HepG2 (cell line): Measurements from ENCODE around the gene MADD. TPM values are rescaled to one million over a fixed set of nuclear protein-coding genes. Genes with fewer than 3 reads are reported as not detected.

ENCODE experiments used
- ATAC-seq: fragments of 200-7000 bp; cut with Tn5 transposase; 3 replicates; pipeline ENCODE4 v1.9.1; 2020; ENCODE audit warnings: mild to moderate bottlenecking, moderate library complexity
- BruUV-seq: library from RNA; stranded (reverse); fragments of 400-500 nt; replicated peaks from 2 replicates; lab custom pipeline; 2021; lab: Mats Ljungman, UMichigan
- CTCF ChIA-PET: fragments of 300-600 bp; formaldehyde crosslinking; extraction: SDS; loops from one replicate; lab custom pipeline; 2021; ENCODE audit warnings: low total read pairs, inconsistent platforms, low intra/inter-chr PET ratio; lab: Yijun Ruan, JAX
- POLR2A ChIA-PET: fragments of 350-600 bp; sonication (Branson Sonifier 250); formaldehyde crosslinking; loops from one replicate; lab custom pipeline; 2020; ENCODE audit warnings: antibody characterized with exemption, inconsistent platforms; lab: Yijun Ruan, JAX
- DNase-seq: peaks from one replicate; pipeline ENCODE4 v3.0.0-alpha.2; 2015; ENCODE audit warnings: low spot score
- FAIRE-seq: peaks from 3 replicates; lab custom pipeline; 2011; peaks lifted over from hg19 to GRCh38; lab: Jason Lieb, UNC
- H2AFZ ChIP-seq: one replicate; pipeline ENCODE4 v1.6.1; 2011; ENCODE audit warnings: low read length, inconsistent platforms
- H3K27ac ChIP-seq: fragments of 300-600 bp; 3 replicates; pipeline ENCODE4 v1.8.0; 2011; ENCODE audit warnings: mixed run types, mild to moderate bottlenecking, mixed read lengths, low read length, inconsistent platforms; ENCODE audit not compliant: insufficient read depth; ENCODE audit errors: extremely low read length
- H3K27me3 ChIP-seq, 2 experiments: fragments of 200-600 bp in 1 of 2; 2 replicates in 1 of 2; 3 replicates in 1 of 2; pipeline versions ENCODE4 v1.6.0 to v1.8.0; 2011; ENCODE audit warnings: low read length in 2 of 2, mild to moderate bottlenecking in 2 of 2, moderate library complexity in 2 of 2, inconsistent platforms in 1 of 2; ENCODE audit not compliant: insufficient read depth in 2 of 2, control insufficient read depth in 1 of 2
- H3K36me3 ChIP-seq, 2 experiments: fragments of 200-600 bp in 1 of 2; replicated peaks in 1 of 2; 2 replicates in 1 of 2; 3 replicates in 1 of 2; pipeline versions ENCODE4 v1.5.1 to v1.8.0; 2011; ENCODE audit warnings: low read length in 2 of 2, inconsistent platforms in 1 of 2; ENCODE audit not compliant: insufficient read depth in 2 of 2, control insufficient read depth in 1 of 2
- H3K4me1 ChIP-seq: 2 replicates; pipeline ENCODE4 v1.5.1; 2012; ENCODE audit warnings: low read length, inconsistent platforms; ENCODE audit not compliant: insufficient read depth
- H3K4me2 ChIP-seq: 2 replicates; pipeline ENCODE4 v1.6.0; 2011; ENCODE audit warnings: low read depth, low read length, inconsistent platforms
- H3K4me3 ChIP-seq, 3 experiments: fragments of 200-600 bp in 1 of 3; sonication (generic), shearing (Covaris generic) in 1 of 3; replicated peaks in 1 of 3; 2 replicates each; pipeline ENCODE4 v1.5.1; 2011 to 2016; ENCODE audit warnings: low read length in 3 of 3, inconsistent platforms in 2 of 3, low read depth in 2 of 3, mild to moderate bottlenecking in 2 of 3, control low read depth in 1 of 3, mixed read lengths in 1 of 3; ENCODE audit not compliant: insufficient read depth in 1 of 3
- H3K79me2 ChIP-seq: one replicate; pipeline ENCODE4 v1.6.1; 2011; ENCODE audit warnings: low read length, inconsistent platforms; ENCODE audit not compliant: insufficient read depth
- H3K9ac ChIP-seq: 2 replicates; pipeline ENCODE4 v1.6.0; 2011; ENCODE audit warnings: mild to moderate bottlenecking, low read depth, low read length, inconsistent platforms; ENCODE audit not compliant: insufficient read depth
- H3K9me3 ChIP-seq: 2 replicates; pipeline ENCODE4 v1.5.1; 2012; ENCODE audit warnings: mild to moderate bottlenecking, low read length
- H4K20me1 ChIP-seq: 2 replicates; pipeline ENCODE4 v1.6.0; 2011; ENCODE audit warnings: inconsistent platforms, mild to moderate bottlenecking, low read length, moderate library complexity; ENCODE audit not compliant: insufficient read depth
- MBD4 ChIP-seq: IDR thresholded peaks from 2 replicates; pipeline ENCODE4 v1.6.1; 2012; ENCODE audit warnings: low read length, inconsistent platforms, borderline replicate concordance
- NFIC ChIP-seq: IDR thresholded peaks from 2 replicates; pipeline ENCODE4 v1.6.1; 2012; ENCODE audit warnings: mild to moderate bottlenecking, low read length, inconsistent platforms
- RARG ChIP-seq: sonication (generic); formaldehyde crosslinking; IDR thresholded peaks from 2 replicates; pipeline ENCODE4 v1.4.0; 2020; ENCODE audit warnings: low read depth, mild to moderate bottlenecking, missing genetic modification reagents
- TAF1 ChIP-seq: sonication (generic); formaldehyde crosslinking; IDR thresholded peaks from 2 replicates; pipeline ENCODE4 v1.4.0; 2020; ENCODE audit warnings: missing genetic modification reagents
- TMF1 ChIP-seq: sonication (generic); formaldehyde crosslinking; IDR thresholded peaks from 2 replicates; pipeline ENCODE4 v1.8.1; 2022; ENCODE audit warnings: low read depth, missing genetic modification reagents
- ZNF121 ChIP-seq: sonication (generic); formaldehyde crosslinking; IDR thresholded peaks from 2 replicates; pipeline ENCODE4 v1.5.0; 2020; ENCODE audit warnings: mild to moderate bottlenecking, missing genetic modification reagents
- ZNF629 ChIP-seq: sonication (generic); formaldehyde crosslinking; conservative IDR thresholded peaks from 2 replicates; pipeline ENCODE4 v1.5.0; 2020; ENCODE audit warnings: missing genetic modification reagents
- WGBS: methylation state at CpG from one replicate; pipeline ENCODE4 v1.1.6; 2017; ENCODE audit warnings: low lambda C conversion rate; 5-methylcytosine and 5-hydroxymethylcytosine counted together
- in situ Hi-C: cut with HindIII; loops from 2 replicates; pipeline ENCODE4 v1.10.0; 2017; ENCODE audit warnings: low pct_unique_long_range_greater_than_20kb; ENCODE audit not compliant: extremely low pct_ligation_motif_present
- intact Hi-C: fragments of 100-400 bp; cut with micrococcal nuclease; formaldehyde crosslinking; loops from one replicate; pipeline ENCODE4 v1.10.0; 2022; ENCODE audit not compliant: unreplicated experiment
- polyA plus RNA-seq, 8 experiments: library from polyadenylated mRNA; depleted of rRNA in 3 of 8; stranded (reverse) in 7 of 8; unstranded in 1 of 8; fragments of >200 nt; fragmentation: Illumina TruSeq in 4 of 8; extraction: Trizol in 4 of 8; gene quantifications; 2 replicates each; pipeline versions ENCODE4 v1.2.1 to v1.2.3, GENCODE V29; 2011 to 2016; ENCODE audit warnings: low read depth in 4 of 8, missing spikeins in 1 of 8, mixed read lengths in 1 of 8; ENCODE audit not compliant: insufficient read depth in 1 of 8
- total RNA-seq, 5 experiments: library from RNA; depleted of rRNA; stranded (reverse); fragments of >200 nt; fragmentation: Illumina TruSeq; extraction: Trizol; gene quantifications; 2 replicates each; pipeline ENCODE4 v1.2.3, GENCODE V29; 2016; ENCODE audit warnings: low read depth in 1 of 5
- TF ChIP-seq, protein P1 (sequence below): sonication (generic); formaldehyde crosslinking; IDR thresholded peaks from 2 replicates; pipeline ENCODE4 v1.4.0; 2020; ENCODE audit warnings: missing genetic modification reagents
- TF ChIP-seq, protein P2 (sequence below): sonication (generic); formaldehyde crosslinking; IDR thresholded peaks from 2 replicates; pipeline ENCODE4 v1.4.0; 2020; ENCODE audit warnings: missing genetic modification reagents
- TF ChIP-seq, protein P3 (sequence below), 2 experiments: sonication (generic) in 1 of 2; formaldehyde crosslinking in 1 of 2; IDR thresholded peaks; 2 replicates each; pipeline versions ENCODE4 v1.5.1 to v1.6.1; 2011 to 2020; ENCODE audit warnings: borderline replicate concordance in 1 of 2, low read depth in 1 of 2, low read length in 1 of 2, mild to moderate bottlenecking in 1 of 2, missing genetic modification reagents in 1 of 2, moderate library complexity in 1 of 2

Gene MADD
- total and polyA plus RNA-seq, 2 of the 13 experiments (the other 11 are each of a cell fraction or from before 2014, with no cell fraction given): 18.0 to 29.2 TPM

DNA sequence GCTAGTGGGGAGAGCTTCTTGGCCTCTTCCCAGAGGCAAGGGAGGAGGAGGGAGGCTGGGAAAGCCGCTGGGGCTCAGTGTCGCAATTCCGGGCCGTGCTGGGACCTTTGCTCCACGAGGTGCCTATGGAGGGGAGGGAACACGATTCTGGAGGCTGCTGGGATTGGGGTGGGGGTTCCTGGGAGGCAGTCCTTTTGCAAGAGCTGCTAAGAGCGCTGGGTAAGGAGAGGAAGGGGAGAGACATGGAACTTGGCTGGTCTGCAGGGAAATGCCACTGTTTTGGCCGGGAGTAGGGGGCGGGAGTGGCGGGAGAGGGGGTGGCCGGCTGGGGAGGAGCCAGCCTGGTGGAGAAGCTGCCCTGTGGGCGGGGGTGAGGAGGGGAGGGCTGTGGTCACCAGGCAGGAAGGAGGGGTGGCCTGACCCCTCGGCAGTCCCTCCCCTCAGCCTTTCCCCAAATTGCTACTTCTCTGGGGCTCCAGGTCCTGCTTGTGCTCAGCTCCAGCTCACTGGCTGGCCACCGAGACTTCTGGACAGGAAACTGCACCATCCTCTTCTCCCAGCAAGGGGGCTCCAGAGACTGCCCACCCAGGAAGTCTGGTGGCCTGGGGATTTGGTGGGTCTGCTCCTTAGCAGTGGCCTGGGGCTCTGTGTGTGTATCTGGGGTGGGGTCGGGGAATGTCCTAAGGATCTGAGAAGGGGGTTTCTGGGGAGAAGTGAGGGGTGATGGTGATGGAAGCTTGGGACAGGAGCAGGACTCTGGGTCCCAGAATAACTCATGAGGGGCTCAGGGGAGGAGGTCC, 12.2 kb upstream of the MADD start, which contains the start of gene NR1H3 (continued):
- TF ChIP-seq, protein P1, sequence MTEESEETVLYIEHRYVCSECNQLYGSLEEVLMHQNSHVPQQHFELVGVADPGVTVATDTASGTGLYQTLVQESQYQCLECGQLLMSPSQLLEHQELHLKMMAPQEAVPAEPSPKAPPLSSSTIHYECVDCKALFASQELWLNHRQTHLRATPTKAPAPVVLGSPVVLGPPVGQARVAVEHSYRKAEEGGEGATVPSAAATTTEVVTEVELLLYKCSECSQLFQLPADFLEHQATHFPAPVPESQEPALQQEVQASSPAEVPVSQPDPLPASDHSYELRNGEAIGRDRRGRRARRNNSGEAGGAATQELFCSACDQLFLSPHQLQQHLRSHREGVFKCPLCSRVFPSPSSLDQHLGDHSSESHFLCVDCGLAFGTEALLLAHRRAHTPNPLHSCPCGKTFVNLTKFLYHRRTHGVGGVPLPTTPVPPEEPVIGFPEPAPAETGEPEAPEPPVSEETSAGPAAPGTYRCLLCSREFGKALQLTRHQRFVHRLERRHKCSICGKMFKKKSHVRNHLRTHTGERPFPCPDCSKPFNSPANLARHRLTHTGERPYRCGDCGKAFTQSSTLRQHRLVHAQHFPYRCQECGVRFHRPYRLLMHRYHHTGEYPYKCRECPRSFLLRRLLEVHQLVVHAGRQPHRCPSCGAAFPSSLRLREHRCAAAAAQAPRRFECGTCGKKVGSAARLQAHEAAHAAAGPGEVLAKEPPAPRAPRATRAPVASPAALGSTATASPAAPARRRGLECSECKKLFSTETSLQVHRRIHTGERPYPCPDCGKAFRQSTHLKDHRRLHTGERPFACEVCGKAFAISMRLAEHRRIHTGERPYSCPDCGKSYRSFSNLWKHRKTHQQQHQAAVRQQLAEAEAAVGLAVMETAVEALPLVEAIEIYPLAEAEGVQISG: peak; percentile 37; the same call in 1 of the 2 replicates
- no peak for TF ChIP-seq NFIC
- no peak for TF ChIP-seq RARG (CRISPR knock-in tag)

DNA sequence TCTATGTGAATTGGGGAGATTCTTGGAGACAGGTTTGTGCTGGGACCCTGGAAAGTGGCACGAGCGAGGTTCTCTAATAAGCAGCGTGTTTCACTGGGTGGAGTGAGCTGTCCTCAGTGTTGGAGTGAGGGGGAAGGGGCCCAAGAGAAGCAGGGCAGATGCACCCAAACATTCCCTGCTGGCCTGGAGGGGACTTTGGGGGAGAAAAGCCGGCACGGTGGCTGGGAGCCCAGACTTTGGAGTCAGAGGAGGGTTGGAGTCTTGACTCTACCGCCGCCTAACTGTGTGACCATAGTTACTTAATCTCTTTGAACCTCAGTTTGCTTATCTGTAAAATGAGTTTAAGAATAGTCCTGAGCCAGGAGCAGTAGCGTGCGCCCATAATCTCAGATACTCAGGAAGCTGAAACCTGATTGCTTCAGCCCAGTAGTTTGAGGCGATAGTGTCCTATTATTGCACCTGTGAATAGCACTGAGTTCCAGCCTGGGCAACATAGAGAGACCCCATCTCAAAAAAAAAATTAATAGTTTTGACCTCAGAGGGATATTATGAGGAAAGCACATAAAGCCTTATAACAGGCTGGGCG, 11.5 kb upstream of the MADD start:
- peak overlapping the region; percentile 64 for H3K9ac ChIP-seq
- WGBS: 39% methylated on average over 11 of the region's 11 CpGs
- H4K20me1 ChIP-seq: no peaks in the 10 kb centered on the region
- DNase-seq (no peak), ATAC-seq (no peak), FAIRE-seq (no peak)
- H3K27me3 ChIP-seq: no peaks in the 10 kb centered on the region
- peak overlapping the region; percentile 89 for H3K4me2 ChIP-seq
- peak overlapping the region; percentile 74 for H3K27ac ChIP-seq
- H3K79me2 ChIP-seq: peaks cover 11% of the 10 kb centered on the region
- no peaks in the 10 kb centered on the region for H3K9me3 ChIP-seq
- peaks cover 62% of the 10 kb centered on the region for H3K4me1 ChIP-seq
- no peak overlapping the region for H2AFZ ChIP-seq
- H3K36me3 ChIP-seq: peaks cover 1 to 2% of the 10 kb centered on the region in 2 experiments; a peak in 2 of 5 replicates
- intact Hi-C loops (loop anchor here (2.0 kb wide), 1 partner anchor 96 kb away; no protein-coding TSS in a partner anchor), in situ Hi-C loops (no loop called here)
- CTCF ChIA-PET: interaction anchor here (3.7 to 4.3 kb wide), 2 partner anchors 80 to 97 kb away, joined by 20 to 27 read pairs; partner anchors contain the start of gene ARFGAP2
- TF ChIP-seq, protein P2, sequence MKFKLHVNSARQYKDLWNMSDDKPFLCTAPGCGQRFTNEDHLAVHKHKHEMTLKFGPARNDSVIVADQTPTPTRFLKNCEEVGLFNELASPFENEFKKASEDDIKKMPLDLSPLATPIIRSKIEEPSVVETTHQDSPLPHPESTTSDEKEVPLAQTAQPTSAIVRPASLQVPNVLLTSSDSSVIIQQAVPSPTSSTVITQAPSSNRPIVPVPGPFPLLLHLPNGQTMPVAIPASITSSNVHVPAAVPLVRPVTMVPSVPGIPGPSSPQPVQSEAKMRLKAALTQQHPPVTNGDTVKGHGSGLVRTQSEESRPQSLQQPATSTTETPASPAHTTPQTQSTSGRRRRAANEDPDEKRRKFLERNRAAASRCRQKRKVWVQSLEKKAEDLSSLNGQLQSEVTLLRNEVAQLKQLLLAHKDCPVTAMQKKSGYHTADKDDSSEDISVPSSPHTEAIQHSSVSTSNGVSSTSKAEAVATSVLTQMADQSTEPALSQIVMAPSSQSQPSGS (CRISPR knock-in tag): no peak
- TF ChIP-seq MBD4 (no peak), ZNF121 (CRISPR knock-in tag) (peak; percentile 87), TMF1 (no peak), TAF1 (CRISPR knock-in tag) (0 out of 2 replicates have a peak, but pooled peaks have one; percentile 1), ZNF629 (peak; percentile 89)
- TF ChIP-seq, protein P3, sequence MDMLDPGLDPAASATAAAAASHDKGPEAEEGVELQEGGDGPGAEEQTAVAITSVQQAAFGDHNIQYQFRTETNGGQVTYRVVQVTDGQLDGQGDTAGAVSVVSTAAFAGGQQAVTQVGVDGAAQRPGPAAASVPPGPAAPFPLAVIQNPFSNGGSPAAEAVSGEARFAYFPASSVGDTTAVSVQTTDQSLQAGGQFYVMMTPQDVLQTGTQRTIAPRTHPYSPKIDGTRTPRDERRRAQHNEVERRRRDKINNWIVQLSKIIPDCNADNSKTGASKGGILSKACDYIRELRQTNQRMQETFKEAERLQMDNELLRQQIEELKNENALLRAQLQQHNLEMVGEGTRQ (IDR thresholded peaks at IDR 0.05; ENCODE audit: low read depth, low read length): no peak
- TF ChIP-seq, protein P3 (CRISPR knock-in tag; IDR thresholded peaks at IDR 0.05; ENCODE audit: borderline replicate concordance): no peak
- H3K4me3 ChIP-seq: peak overlapping the region; percentile 57 to 72 (median 65)
- TSS peak; percentile 42 for BruUV-seq
- POLR2A ChIA-PET: interaction anchor here (0.8 to 4.3 kb wide), 19 partner anchors 9 to 95 kb away, joined by 3 to 106 read pairs (median 8); partner anchors contain the start of genes ACP2, ARFGAP2, DDB2 and MADD
